ENCODE data around the gene LAMTOR3.
"Not testable (repeated sequence)": the region's sequence is repeated elsewhere in the genome, so short reads cannot be mapped to it uniquely, and the experiment has no call there.

Gene LAMTOR3

DNA sequence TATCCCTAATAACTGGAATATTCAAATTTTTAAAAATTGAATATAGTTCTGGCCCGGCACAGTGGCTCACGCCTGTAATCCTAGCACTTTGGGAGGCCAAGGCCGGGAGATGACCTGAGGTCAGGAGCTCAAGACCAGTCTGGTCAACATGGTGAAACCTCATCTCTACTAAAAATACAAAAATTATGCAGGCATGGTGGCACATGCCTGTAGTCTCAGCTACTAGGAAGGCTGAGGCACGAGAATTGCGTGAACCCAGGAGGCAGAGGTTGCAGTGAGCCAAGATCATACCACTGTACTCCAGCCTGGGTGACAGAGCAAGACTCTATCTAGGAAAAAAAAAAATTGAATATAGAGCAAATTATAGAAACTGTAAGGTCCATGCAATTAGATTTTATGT lies 64.2 kb downstream of the LAMTOR3 start:
- not testable (repeated sequence) for DNase-seq

GRCh38 chr4:99828477-99828876 lies 65.8 kb downstream of the LAMTOR3 start:
- no peak for DNase-seq

Data from cerebellar nuclear complex (tissue), 1 donor.